Erythroblast (primary cell): ENCODE measurements around the gene IQCH.

ENCODE experiments used
- GATA1 ChIP-seq: IDR thresholded peaks from 2 replicates; pipeline ENCODE4 v1.6.1; 2011; ENCODE audit warnings: low read depth, mild to moderate bottlenecking, control low read depth, low read length, moderate library complexity
- POLR2A ChIP-seq: IDR thresholded peaks from 2 replicates; pipeline ENCODE4 v1.6.1; 2011; ENCODE audit warnings: mild to moderate bottlenecking, low read length

- no peak for TF ChIP-seq POLR2A
- TF ChIP-seq GATA1, result no peak
Measured at GRCh38 chr15:67227846-67228245, 26.7 kb upstream of the IQCH start.
